Frontal cortex (tissue), 4 donors: Measurements from ENCODE around the gene ITPRIPL2. TPM values are rescaled to one million over a fixed set of nuclear protein-coding genes. Genes with fewer than 3 reads are reported as not detected.

Source experiments
- DNase-seq, 2 donors: peaks; one replicate each; pipeline ENCODE4 v3.0.0; 2012; ENCODE audit warnings: low spot score in 2 of 2
- FAIRE-seq: peaks from 2 replicates; lab custom pipeline; 2012; peaks lifted over from hg19 to GRCh38; lab: Jason Lieb, UNC
- total RNA-seq: library from RNA; depleted of rRNA; stranded (reverse); fragments of >200 nt; gene quantifications from one replicate; pipeline ENCODE4 v1.2.3, GENCODE V29; 2014
- donor health status: control.
- donor health status: control.
- donor health status: control.

The ITPRIPL2 gene
- total RNA-seq, 1 donor from 2014 or later, result 3.3 TPM

GRCh38 chr16:19137201-19138128 lies 23.7 kb downstream of the ITPRIPL2 start:
- FAIRE-seq (no peak), DNase-seq (no peak)

GRCh38 chr16:19138601-19139000 lies 24.8 kb downstream of the ITPRIPL2 start:
- no peak for FAIRE-seq
- no peak for DNase-seq

GRCh38 chr16:19139436-19140091 lies 25.8 kb downstream of the ITPRIPL2 start:
- no peak for DNase-seq
- no peak for FAIRE-seq

GRCh38 chr16:19140396-19140795 lies 26.6 kb downstream of the ITPRIPL2 start:
- DNase-seq, result no peak
- no peak for FAIRE-seq

- no peak for DNase-seq
- no peak for FAIRE-seq
Observed at GRCh38 chr16:19142939-19143598, 29.3 kb downstream of the ITPRIPL2 start.

- FAIRE-seq (no peak), DNase-seq (no peak)
Observed at GRCh38 chr16:19143599-19143956, 29.8 kb downstream of the ITPRIPL2 start.

GRCh38 chr16:19145010-19145409 lies 31.2 kb downstream of the ITPRIPL2 start:
- DNase-seq (no peak), FAIRE-seq (no peak)

- FAIRE-seq (no peak), DNase-seq (no peak)
Observed at GRCh38 chr16:19147126-19147525, 33.4 kb downstream of the ITPRIPL2 start.

GRCh38 chr16:19147627-19148026 lies 33.9 kb downstream of the ITPRIPL2 start:
- FAIRE-seq (no peak), DNase-seq (no peak)

GRCh38 chr16:19148189-19148588 lies 34.4 kb downstream of the ITPRIPL2 start:
- FAIRE-seq, result no peak
- DNase-seq, result no peak

GRCh38 chr16:19151310-19151709 lies 37.5 kb downstream of the ITPRIPL2 start:
- FAIRE-seq, result no peak

GRCh38 chr16:19152042-19152441 lies 38.3 kb downstream of the ITPRIPL2 start:
- DNase-seq (no peak), FAIRE-seq (no peak)

More at GRCh38 chr16:19151310-19151709, 37.5 kb downstream of the ITPRIPL2 start:
- no peak for DNase-seq

GRCh38 chr16:19153876-19154275 lies 40.1 kb downstream of the ITPRIPL2 start:
- DNase-seq (no peak), FAIRE-seq (no peak)

GRCh38 chr16:19162085-19162484 lies 48.3 kb downstream of the ITPRIPL2 start:
- no peak for FAIRE-seq
- DNase-seq, result no peak

GRCh38 chr16:19163215-19163614 lies 49.5 kb downstream of the ITPRIPL2 start:
- DNase-seq (no peak), FAIRE-seq (no peak)

- no peak for DNase-seq
- no peak for FAIRE-seq
Observed at GRCh38 chr16:19164285-19164684, 50.5 kb downstream of the ITPRIPL2 start.

- FAIRE-seq (no peak), DNase-seq (no peak)
Observed at GRCh38 chr16:19165101-19165500, 51.3 kb downstream of the ITPRIPL2 start.

- DNase-seq (no peak), FAIRE-seq (no peak)
Observed at GRCh38 chr16:19166500-19166899, 52.7 kb downstream of the ITPRIPL2 start.

- FAIRE-seq (no peak), DNase-seq (peak; percentile 71 to 80)
Observed at GRCh38 chr16:19167710-19168370, 54.1 kb downstream of the ITPRIPL2 start, which contains the start of gene SYT17. TSS of gene SYT17 (plus strand) at chr16:19168240. CDS start at chr16:19168647, 407 bp downstream.
